ENCODE results near the gene POPDC3. TPM values are rescaled to one million over a fixed set of nuclear protein-coding genes. Genes with fewer than 3 reads are reported as not detected.

POPDC3 gene
- total and polyA plus RNA-seq, 2 experiments from 2014 or later, result 0.93 to 1.5 TPM

DNA sequence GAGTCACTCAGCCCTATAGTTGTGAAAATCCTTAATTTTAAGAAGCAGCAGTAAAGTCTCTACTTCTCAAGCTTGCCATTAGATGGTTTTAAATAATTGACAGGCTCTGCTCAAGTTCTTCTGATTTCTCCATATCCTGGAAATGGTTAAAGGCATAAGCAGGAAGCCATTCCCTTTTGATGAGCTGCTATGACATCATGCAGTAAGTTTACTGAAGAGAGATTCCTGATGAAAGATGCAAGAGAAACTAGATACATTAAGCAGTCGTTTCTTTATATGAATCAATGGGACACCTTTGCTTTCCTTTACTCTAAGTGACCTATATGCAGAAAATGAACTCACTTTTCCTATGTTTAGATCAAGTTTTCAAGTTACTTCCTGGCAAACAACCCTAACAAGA lies 9.8 kb downstream of the POPDC3 start:
- peaks cover 6% of the 10 kb centered on the region for H3K27me3 ChIP-seq
- H3K9me2 ChIP-seq (replicated peaks; ENCODE audit: insufficient read depth), result no peaks in the 10 kb centered on the region
- TF ChIP-seq EZH2phosphoT487 (IDR thresholded peaks at IDR 0.05; ENCODE audit: low read depth, severe bottlenecking, unreplicated experiment), result no peak
- no peak for TF ChIP-seq EZH2 (IDR thresholded peaks at IDR 0.05; ENCODE audit: borderline replicate concordance)
- TF ChIP-seq, protein P1, sequence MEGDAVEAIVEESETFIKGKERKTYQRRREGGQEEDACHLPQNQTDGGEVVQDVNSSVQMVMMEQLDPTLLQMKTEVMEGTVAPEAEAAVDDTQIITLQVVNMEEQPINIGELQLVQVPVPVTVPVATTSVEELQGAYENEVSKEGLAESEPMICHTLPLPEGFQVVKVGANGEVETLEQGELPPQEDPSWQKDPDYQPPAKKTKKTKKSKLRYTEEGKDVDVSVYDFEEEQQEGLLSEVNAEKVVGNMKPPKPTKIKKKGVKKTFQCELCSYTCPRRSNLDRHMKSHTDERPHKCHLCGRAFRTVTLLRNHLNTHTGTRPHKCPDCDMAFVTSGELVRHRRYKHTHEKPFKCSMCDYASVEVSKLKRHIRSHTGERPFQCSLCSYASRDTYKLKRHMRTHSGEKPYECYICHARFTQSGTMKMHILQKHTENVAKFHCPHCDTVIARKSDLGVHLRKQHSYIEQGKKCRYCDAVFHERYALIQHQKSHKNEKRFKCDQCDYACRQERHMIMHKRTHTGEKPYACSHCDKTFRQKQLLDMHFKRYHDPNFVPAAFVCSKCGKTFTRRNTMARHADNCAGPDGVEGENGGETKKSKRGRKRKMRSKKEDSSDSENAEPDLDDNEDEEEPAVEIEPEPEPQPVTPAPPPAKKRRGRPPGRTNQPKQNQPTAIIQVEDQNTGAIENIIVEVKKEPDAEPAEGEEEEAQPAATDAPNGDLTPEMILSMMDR (IDR thresholded peaks at IDR 0.05; ENCODE audit: poor library complexity), result no peak
- H4K20me1 ChIP-seq (ENCODE audit: insufficient read depth, poor library complexity, severe bottlenecking), result no peaks in the 10 kb centered on the region
- H3K79me2 ChIP-seq, result no peaks in the 10 kb centered on the region
- no peak overlapping the region for H3K4me3 ChIP-seq
- no peak overlapping the region for H3K4me2 ChIP-seq
- no peak overlapping the region for H2AFZ ChIP-seq
- H3K27ac ChIP-seq, result no peak overlapping the region
- H3K36me3 ChIP-seq (replicated peaks; ENCODE audit: insufficient read depth, low read depth), result no peaks in the 10 kb centered on the region
- DNase-seq (ENCODE audit: low spot score), result no peak
- H3K9me3 ChIP-seq (ENCODE audit: low read depth), result no peaks in the 10 kb centered on the region
- 19% methylated on average over 1 of the region's 1 CpG for WGBS (ENCODE audit: low lambda C conversion rate, missing lambda C conversion rate)
- H3K4me1 ChIP-seq (ENCODE audit: insufficient read depth), result no peaks in the 10 kb centered on the region

- no peak overlapping the region for H3K4me2 ChIP-seq
- H3K9me2 ChIP-seq (replicated peaks; ENCODE audit: insufficient read depth), result no peaks in the 10 kb centered on the region
- no peak overlapping the region for H3K4me3 ChIP-seq
- H3K27ac ChIP-seq, result no peak overlapping the region
- H3K79me2 ChIP-seq, result no peaks in the 10 kb centered on the region
- TF ChIP-seq, protein P1 (IDR thresholded peaks at IDR 0.05; ENCODE audit: poor library complexity), result no peak
- TF ChIP-seq EZH2phosphoT487 (IDR thresholded peaks at IDR 0.05; ENCODE audit: low read depth, severe bottlenecking, unreplicated experiment) (no peak), EZH2 (IDR thresholded peaks at IDR 0.05; ENCODE audit: borderline replicate concordance) (no peak)
- no peaks in the 10 kb centered on the region for H3K4me1 ChIP-seq (ENCODE audit: insufficient read depth)
- peaks cover 6% of the 10 kb centered on the region for H3K27me3 ChIP-seq
- no peak overlapping the region for H2AFZ ChIP-seq
- DNase-seq (ENCODE audit: low spot score), result no peak
- H4K20me1 ChIP-seq (ENCODE audit: insufficient read depth, poor library complexity, severe bottlenecking), result no peaks in the 10 kb centered on the region
- no peaks in the 10 kb centered on the region for H3K9me3 ChIP-seq (ENCODE audit: low read depth)
- H3K36me3 ChIP-seq (replicated peaks; ENCODE audit: insufficient read depth, low read depth), result no peaks in the 10 kb centered on the region
Measured at GRCh38 chr6:105167914-105168313, 11.9 kb downstream of the POPDC3 start.

GRCh38 chr6:105164418-105164817 lies 15.4 kb downstream of the POPDC3 start:
- H4K20me1 ChIP-seq (ENCODE audit: insufficient read depth, poor library complexity, severe bottlenecking), result no peaks in the 10 kb centered on the region
- H3K27me3 ChIP-seq, result peaks cover 6% of the 10 kb centered on the region
- H3K4me3 ChIP-seq, result no peak overlapping the region
- no peak overlapping the region for H2AFZ ChIP-seq
- no peak for DNase-seq (ENCODE audit: low spot score)
- no peaks in the 10 kb centered on the region for H3K9me2 ChIP-seq (replicated peaks; ENCODE audit: insufficient read depth)
- no peaks in the 10 kb centered on the region for H3K4me1 ChIP-seq (ENCODE audit: insufficient read depth)
- H3K4me2 ChIP-seq, result no peak overlapping the region
- H3K79me2 ChIP-seq, result no peaks in the 10 kb centered on the region
- no peaks in the 10 kb centered on the region for H3K36me3 ChIP-seq (replicated peaks; ENCODE audit: insufficient read depth, low read depth)
- H3K27ac ChIP-seq, result no peak overlapping the region
- no peaks in the 10 kb centered on the region for H3K9me3 ChIP-seq (ENCODE audit: low read depth)
- WGBS (ENCODE audit: low lambda C conversion rate, missing lambda C conversion rate), result 69% methylated on average over 2 of the region's 2 CpGs
- TF ChIP-seq EZH2 (IDR thresholded peaks at IDR 0.05; ENCODE audit: borderline replicate concordance), result no peak
- TF ChIP-seq, protein P1 (IDR thresholded peaks at IDR 0.05; ENCODE audit: poor library complexity), result no peak
- no peak for TF ChIP-seq EZH2phosphoT487 (IDR thresholded peaks at IDR 0.05; ENCODE audit: low read depth, severe bottlenecking, unreplicated experiment)

DNA sequence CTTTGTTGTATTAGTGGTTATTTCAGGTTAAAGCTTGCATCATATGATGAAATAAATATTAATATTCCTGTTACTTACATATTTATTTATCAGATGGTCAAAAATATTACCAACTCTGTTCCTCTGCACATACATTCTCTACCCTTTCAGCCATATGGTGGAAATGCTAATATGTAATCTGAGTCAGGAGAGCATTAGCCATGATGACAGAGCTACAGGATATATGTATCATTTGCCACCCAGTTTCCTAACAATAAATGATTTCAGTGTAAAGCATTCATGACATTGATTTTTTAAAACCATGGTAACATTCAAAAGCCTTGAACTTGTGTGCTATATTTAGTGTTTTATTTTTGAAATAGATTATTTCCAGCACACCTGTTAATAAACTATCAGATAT lies 16.6 kb downstream of the POPDC3 start:
- H2AFZ ChIP-seq, result no peak overlapping the region
- H3K4me3 ChIP-seq, result no peak overlapping the region
- H3K27me3 ChIP-seq, result peaks cover 2% of the 10 kb centered on the region
- H3K79me2 ChIP-seq, result no peaks in the 10 kb centered on the region
- H3K4me2 ChIP-seq, result no peak overlapping the region
- no peaks in the 10 kb centered on the region for H3K9me3 ChIP-seq (ENCODE audit: low read depth)
- no peak for TF ChIP-seq EZH2 (IDR thresholded peaks at IDR 0.05; ENCODE audit: borderline replicate concordance)
- TF ChIP-seq, protein P1 (IDR thresholded peaks at IDR 0.05; ENCODE audit: poor library complexity), result no peak
- no peak for TF ChIP-seq EZH2phosphoT487 (IDR thresholded peaks at IDR 0.05; ENCODE audit: low read depth, severe bottlenecking, unreplicated experiment)
- no peak for DNase-seq (ENCODE audit: low spot score)
- H4K20me1 ChIP-seq (ENCODE audit: insufficient read depth, poor library complexity, severe bottlenecking), result no peaks in the 10 kb centered on the region
- H3K36me3 ChIP-seq (replicated peaks; ENCODE audit: insufficient read depth, low read depth), result no peaks in the 10 kb centered on the region
- no peaks in the 10 kb centered on the region for H3K9me2 ChIP-seq (replicated peaks; ENCODE audit: insufficient read depth)
- H3K27ac ChIP-seq, result no peak overlapping the region
- no peaks in the 10 kb centered on the region for H3K4me1 ChIP-seq (ENCODE audit: insufficient read depth)
